NCI-H2029 treated with DMSO at 0.1 percent for 48 hours (cell line): ENCODE data around the gene SLC16A7.

Experiments used
- DNase-seq: peaks from one replicate; lab custom pipeline; 2025; lab: John Stamatoyannopoulos, UW

SLC16A7 gene

GRCh38 chr12:59624732-59625460 lies 29.1 kb downstream of the SLC16A7 start:
- no peak for DNase-seq

GRCh38 chr12:59626382-59626781 lies 30.6 kb downstream of the SLC16A7 start:
- no peak for DNase-seq

GRCh38 chr12:59627582-59627981 lies 31.8 kb downstream of the SLC16A7 start:
- DNase-seq = no peak

GRCh38 chr12:59629890-59630289 lies 34.1 kb downstream of the SLC16A7 start:
- no peak for DNase-seq

- no peak for DNase-seq
These were observed 36.6 kb downstream of the SLC16A7 start for GRCh38 chr12:59632408-59632807.

- DNase-seq = no peak
These were observed 38.4 kb downstream of the SLC16A7 start for GRCh38 chr12:59634254-59634653.

GRCh38 chr12:59636945-59637691 lies 41.3 kb downstream of the SLC16A7 start:
- no peak for DNase-seq

- no peak for DNase-seq
These were observed 41.9 kb downstream of the SLC16A7 start for GRCh38 chr12:59637692-59638070.

GRCh38 chr12:59643550-59643949 lies 47.7 kb downstream of the SLC16A7 start:
- DNase-seq = no peak

GRCh38 chr12:59645242-59645641 lies 49.4 kb downstream of the SLC16A7 start:
- DNase-seq = no peak

GRCh38 chr12:59646636-59647035 lies 50.8 kb downstream of the SLC16A7 start:
- no peak for DNase-seq

- no peak for DNase-seq
These were observed 53.4 kb downstream of the SLC16A7 start for GRCh38 chr12:59649203-59649602.

GRCh38 chr12:59650588-59651228 lies 54.9 kb downstream of the SLC16A7 start:
- DNase-seq = peak; percentile 19

GRCh38 chr12:59651229-59651920 lies 55.5 kb downstream of the SLC16A7 start:
- no peak for DNase-seq

- no peak for DNase-seq
These were observed 56.3 kb downstream of the SLC16A7 start for GRCh38 chr12:59652130-59652529.

- DNase-seq = no peak
These were observed 58.2 kb downstream of the SLC16A7 start for GRCh38 chr12:59654061-59654460.

GRCh38 chr12:59657266-59657665 lies 61.4 kb downstream of the SLC16A7 start:
- DNase-seq = no peak

GRCh38 chr12:59657711-59658110 lies 61.9 kb downstream of the SLC16A7 start:
- DNase-seq = no peak

- no peak for DNase-seq
These were observed 64.3 kb downstream of the SLC16A7 start for GRCh38 chr12:59660148-59660547.

- DNase-seq = no peak
These were observed 65.2 kb downstream of the SLC16A7 start for GRCh38 chr12:59660921-59661597.

- no peak for DNase-seq
These were observed 68.7 kb downstream of the SLC16A7 start for GRCh38 chr12:59664495-59664894.

- no peak for DNase-seq
These were observed 69.9 kb downstream of the SLC16A7 start for GRCh38 chr12:59665701-59666100.
